HL-60 (cell line): ENCODE data around the gene HLA-DQA1.

ENCODE experiments used
- DNase-seq, 2 experiments: peaks; one replicate each; pipeline ENCODE4 v3.0.0-alpha.2; 2010 to 2020; ENCODE audit warnings: low read depth in 1 of 2, low spot score in 1 of 2
- H3K27ac ChIP-seq: fragments of 250-450 bp; sonication (Bioruptor Pico); replicated peaks from 2 replicates; pipeline ENCODE4 v1.5.1; 2020; ENCODE audit warnings: mild to moderate bottlenecking, moderate library complexity
- H3K27me3 ChIP-seq: fragments of 250-450 bp; sonication (Bioruptor Pico); 2 replicates; pipeline ENCODE4 v1.5.1; 2021; ENCODE audit warnings: mild to moderate bottlenecking, moderate library complexity; ENCODE audit not compliant: insufficient read depth, poor library complexity, severe bottlenecking
- H3K4me3 ChIP-seq: replicated peaks from 2 replicates; pipeline ENCODE4 v1.5.1; 2011; ENCODE audit warnings: mild to moderate bottlenecking, control low read depth, low read length; ENCODE audit not compliant: insufficient read depth
- CTCF ChIP-seq: IDR thresholded peaks from one replicate; pipeline ENCODE4 v1.5.1; 2011; ENCODE audit warnings: low read length, control low read depth, inconsistent platforms; ENCODE audit not compliant: insufficient read depth
- GABPA ChIP-seq: IDR thresholded peaks from 2 replicates; pipeline ENCODE4 v1.6.1; 2012; ENCODE audit warnings: low read depth
- POLR2AphosphoS5 ChIP-seq: IDR thresholded peaks from 2 replicates; pipeline ENCODE4 v1.6.1; 2012; ENCODE audit warnings: low read depth
- REST ChIP-seq: IDR thresholded peaks from 2 replicates; pipeline ENCODE4 v1.6.1; 2012; ENCODE audit warnings: low read depth; ENCODE audit not compliant: insufficient replicate concordance
- SPI1 ChIP-seq: IDR thresholded peaks from 2 replicates; pipeline ENCODE4 v1.6.1; 2012; ENCODE audit warnings: low read depth, mild to moderate bottlenecking, borderline replicate concordance

Gene HLA-DQA1

GRCh38 chr6:32666420-32667300 is 29.5 kb downstream of the HLA-DQA1 start, which contains the start of gene HLA-DQB1:
Gene HLA-DQB1, minus strand, starts transcription at chr6:32666657. Its CDS starts 50 bp downstream, at chr6:32666607.
- no peak for DNase-seq
- H3K27ac ChIP-seq = no peak within 1 kb of the TSS
- no peak within 1 kb of the TSS for H3K4me3 ChIP-seq
- TF ChIP-seq SPI1 (no peak), GABPA (no peak), CTCF (no peak), REST (no peak), POLR2AphosphoS5 (no peak)
- no peaks in the 10 kb centered on the region for H3K27me3 ChIP-seq

- no peak for DNase-seq
- TF ChIP-seq SPI1 (no peak), REST (no peak), POLR2AphosphoS5 (no peak), GABPA (no peak), CTCF (no peak)
- Histone ChIP-seq H3K27ac (no peak overlapping the region), H3K4me3 (no peak overlapping the region), H3K27me3 (no peaks in the 10 kb centered on the region)
Observed at GRCh38 chr6:32668226-32668747, 31.1 kb downstream of the HLA-DQA1 start.

- DNase-seq = no peak
- no peak for TF ChIP-seq GABPA
- TF ChIP-seq POLR2AphosphoS5 = no peak
- TF ChIP-seq SPI1 = no peak
- no peak for TF ChIP-seq CTCF
- no peak for TF ChIP-seq REST
- H3K4me3 ChIP-seq = no peak overlapping the region
Observed at GRCh38 chr6:32669240-32669639, 32.0 kb downstream of the HLA-DQA1 start.

More at GRCh38 chr6:32669240-32669639, 32.0 kb downstream of the HLA-DQA1 start:
- Histone ChIP-seq H3K27ac (no peak overlapping the region), H3K27me3 (no peaks in the 10 kb centered on the region)
